Measurements from ENCODE around the gene PSD2.

Gene PSD2

DNA sequence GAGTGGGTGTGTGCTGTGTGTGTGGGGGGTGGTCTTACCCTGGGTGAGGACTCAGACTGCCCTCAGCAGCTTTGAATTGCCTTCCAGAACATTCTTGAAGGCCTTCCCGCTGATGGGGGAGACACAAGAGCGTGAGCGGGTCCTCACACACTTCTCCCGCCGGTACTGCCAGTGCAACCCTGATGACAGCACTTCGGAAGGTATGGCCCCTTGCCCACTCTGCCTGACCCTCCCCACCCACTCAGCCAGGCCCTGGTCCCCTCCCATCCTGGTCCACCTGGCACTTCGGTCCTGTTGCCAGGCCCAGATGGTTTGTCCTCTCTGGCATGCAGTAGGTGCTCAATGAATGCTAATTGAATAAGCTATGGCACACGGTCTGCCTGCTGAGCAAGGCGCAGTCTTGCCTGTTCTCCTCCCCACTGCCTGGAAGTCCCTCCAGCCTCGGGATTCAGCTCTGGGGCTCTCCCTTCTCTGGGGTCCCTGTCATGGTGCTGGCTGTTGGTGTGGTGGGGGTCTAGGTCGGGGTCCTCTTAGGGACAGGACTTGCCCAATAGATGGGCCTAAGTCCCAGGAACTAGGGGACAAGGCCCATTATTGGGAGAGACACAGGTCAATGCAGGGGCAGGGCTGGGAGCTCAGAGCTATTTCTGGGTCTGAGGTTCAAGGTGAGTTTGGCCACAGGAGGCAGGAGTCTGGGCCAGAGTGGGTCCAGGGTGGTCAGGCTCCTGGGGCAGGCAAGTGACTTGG lies 26.4 kb downstream of the PSD2 start:
- H3K14ac ChIP-seq (ENCODE audit: low read length in 2 of 2) = no peak overlapping the region
- H3K79me1 ChIP-seq (replicated peaks; ENCODE audit: low read length, poor library complexity, severe bottlenecking) = no peaks in the 10 kb centered on the region
- H3K36me3 ChIP-seq (ENCODE audit: control insufficient read depth in 1 of 2, insufficient read depth in 2 of 2, low read depth in 1 of 2, low read length in 2 of 2) = no peaks in the 10 kb centered on the region
- no peaks in the 10 kb centered on the region for H3K4me1 ChIP-seq (ENCODE audit: control insufficient read depth, insufficient read depth, low read depth, low read length)
- H2AFZ ChIP-seq (ENCODE audit: low read depth, low read length) = no peak overlapping the region
- no peak overlapping the region for H3K4me3 ChIP-seq (ENCODE audit: insufficient read depth in 1 of 2, low read depth in 1 of 2, low read length in 2 of 2)
- H3K27ac ChIP-seq (ENCODE audit: low read length, poor library complexity, severe bottlenecking) = no peak overlapping the region
- no peak overlapping the region for H2AK5ac ChIP-seq (ENCODE audit: low read length, severe bottlenecking)
- H4K91ac ChIP-seq (ENCODE audit: low read length) = no peak overlapping the region
- 85% methylated on average over 11 of the region's 11 CpGs for WGBS
- peaks cover 20% of the 10 kb centered on the region for H3K9me3 ChIP-seq (ENCODE audit: control insufficient read depth, low read length)
- H3K27me3 ChIP-seq (ENCODE audit: control insufficient read depth in 1 of 2, insufficient read depth in 1 of 2, low read length in 2 of 2) = peaks cover 64 to 84% of the 10 kb centered on the region in 2 experiments
- no peak overlapping the region for H3K18ac ChIP-seq (ENCODE audit: low read depth in 1 of 2, low read length in 2 of 2)
- no peak overlapping the region for H2BK12ac ChIP-seq (ENCODE audit: low read length in 2 of 2)
- H2BK15ac ChIP-seq (ENCODE audit: low read depth, poor library complexity, severe bottlenecking) = no peak overlapping the region
- H2BK5ac ChIP-seq (ENCODE audit: low read depth, low read length, poor library complexity, severe bottlenecking) = no peak overlapping the region
- H3K4me2 ChIP-seq (ENCODE audit: low read length, poor library complexity, severe bottlenecking) = no peak overlapping the region
- no peak overlapping the region for H4K8ac ChIP-seq (ENCODE audit: low read length)
- no peak overlapping the region for H2BK120ac ChIP-seq (ENCODE audit: low read depth, low read length)
- no peak overlapping the region for H3K9ac ChIP-seq (ENCODE audit: low read length)
- DNase-seq = no peak
- H3K23ac ChIP-seq (ENCODE audit: low read length in 2 of 2) = no peak overlapping the region
- no peak overlapping the region for H3K4ac ChIP-seq (ENCODE audit: low read depth in 1 of 2, low read length in 2 of 2)

- Histone ChIP-seq H3K36me3 (ENCODE audit: control insufficient read depth in 1 of 2, insufficient read depth in 2 of 2, low read depth in 1 of 2, low read length in 2 of 2) (no peaks in the 10 kb centered on the region), H4K8ac (ENCODE audit: low read length) (no peak overlapping the region), H3K79me1 (replicated peaks; ENCODE audit: low read length, poor library complexity, severe bottlenecking) (no peaks in the 10 kb centered on the region), H3K4me1 (ENCODE audit: control insufficient read depth, insufficient read depth, low read depth, low read length) (no peaks in the 10 kb centered on the region), H3K9ac (ENCODE audit: low read length) (no peak overlapping the region), H3K9me3 (ENCODE audit: control insufficient read depth, low read length) (peaks cover 20% of the 10 kb centered on the region), H3K27me3 (ENCODE audit: control insufficient read depth in 1 of 2, insufficient read depth in 1 of 2, low read length in 2 of 2) (peaks cover 64 to 84% of the 10 kb centered on the region in 2 experiments), H2AFZ (ENCODE audit: low read depth, low read length) (no peak overlapping the region), H3K14ac (ENCODE audit: low read length in 2 of 2) (no peak overlapping the region), H2BK120ac (ENCODE audit: low read depth, low read length) (no peak overlapping the region), H2BK15ac (ENCODE audit: low read depth, poor library complexity, severe bottlenecking) (no peak overlapping the region), H3K4me3 (ENCODE audit: insufficient read depth in 1 of 2, low read depth in 1 of 2, low read length in 2 of 2) (no peak overlapping the region), H2AK5ac (ENCODE audit: low read length, severe bottlenecking) (no peak overlapping the region), H3K27ac (ENCODE audit: low read length, poor library complexity, severe bottlenecking) (no peak overlapping the region), H3K4ac (ENCODE audit: low read depth in 1 of 2, low read length in 2 of 2) (no peak overlapping the region), H2BK12ac (ENCODE audit: low read length in 2 of 2) (no peak overlapping the region), H3K23ac (ENCODE audit: low read length in 2 of 2) (no peak overlapping the region), H4K91ac (ENCODE audit: low read length) (no peak overlapping the region), H3K4me2 (ENCODE audit: low read length, poor library complexity, severe bottlenecking) (no peak overlapping the region), H3K18ac (ENCODE audit: low read depth in 1 of 2, low read length in 2 of 2) (no peak overlapping the region), H2BK5ac (ENCODE audit: low read depth, low read length, poor library complexity, severe bottlenecking) (no peak overlapping the region)
- WGBS = 77% methylated on average over 25 of the region's 25 CpGs
- DNase-seq = no peak
These were observed 27.2 kb downstream of the PSD2 start for GRCh38 chr5:139822553-139823425.

DNA sequence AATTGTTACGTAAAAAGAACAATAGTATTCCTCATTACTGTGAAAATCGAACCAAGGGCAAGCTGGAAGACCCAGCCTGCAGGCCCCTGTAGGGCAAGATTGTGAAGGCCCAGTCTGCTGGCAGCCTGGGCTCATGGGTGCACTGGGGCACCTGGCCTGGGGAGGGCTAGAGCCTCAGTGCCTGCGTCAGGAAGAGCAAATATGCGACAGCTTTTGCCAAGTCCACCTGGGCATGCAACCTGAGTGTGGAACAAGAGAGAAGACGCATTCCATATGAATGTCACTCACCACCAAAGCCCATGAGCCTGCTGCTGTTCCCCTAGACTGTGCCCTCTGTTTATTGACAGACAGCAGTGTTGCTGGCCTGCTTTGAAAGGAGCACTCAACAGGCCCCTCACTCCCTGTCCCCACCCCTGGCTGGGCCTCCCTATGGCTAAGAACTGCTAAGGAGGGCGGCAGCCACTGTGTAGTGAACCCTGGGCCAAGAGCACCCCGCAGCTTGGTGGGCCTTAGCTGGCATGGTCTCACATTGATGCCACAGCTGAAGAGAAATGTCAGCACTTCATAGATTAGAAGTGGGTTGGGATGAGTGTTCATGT lies 28.2 kb downstream of the PSD2 start:
- no peak overlapping the region for H2AK5ac ChIP-seq (ENCODE audit: low read length, severe bottlenecking)
- no peaks in the 10 kb centered on the region for H3K4me1 ChIP-seq (ENCODE audit: control insufficient read depth, insufficient read depth, low read depth, low read length)
- no peak overlapping the region for H2BK5ac ChIP-seq (ENCODE audit: low read depth, low read length, poor library complexity, severe bottlenecking)
- 94% methylated on average over 7 of the region's 7 CpGs for WGBS
- H3K23ac ChIP-seq (ENCODE audit: low read length in 2 of 2) = no peak overlapping the region
- H4K91ac ChIP-seq (ENCODE audit: low read length) = no peak overlapping the region
- H2AFZ ChIP-seq (ENCODE audit: low read depth, low read length) = no peak overlapping the region
- H3K9ac ChIP-seq (ENCODE audit: low read length) = no peak overlapping the region
- no peak for DNase-seq
- no peak overlapping the region for H3K18ac ChIP-seq (ENCODE audit: low read depth in 1 of 2, low read length in 2 of 2)
- H2BK12ac ChIP-seq (ENCODE audit: low read length in 2 of 2) = no peak overlapping the region
- H3K9me3 ChIP-seq (ENCODE audit: control insufficient read depth, low read length) = peaks cover 14% of the 10 kb centered on the region
- H3K4me3 ChIP-seq (ENCODE audit: insufficient read depth in 1 of 2, low read depth in 1 of 2, low read length in 2 of 2) = no peak overlapping the region
- no peak overlapping the region for H3K4me2 ChIP-seq (ENCODE audit: low read length, poor library complexity, severe bottlenecking)
- peaks cover 72 to 85% of the 10 kb centered on the region in 2 experiments for H3K27me3 ChIP-seq (ENCODE audit: control insufficient read depth in 1 of 2, insufficient read depth in 1 of 2, low read length in 2 of 2)
- H3K79me1 ChIP-seq (replicated peaks; ENCODE audit: low read length, poor library complexity, severe bottlenecking) = no peaks in the 10 kb centered on the region
- no peak overlapping the region for H2BK120ac ChIP-seq (ENCODE audit: low read depth, low read length)
- no peak overlapping the region for H2BK15ac ChIP-seq (ENCODE audit: low read depth, poor library complexity, severe bottlenecking)
- H4K8ac ChIP-seq (ENCODE audit: low read length) = no peak overlapping the region
- H3K27ac ChIP-seq (ENCODE audit: low read length, poor library complexity, severe bottlenecking) = no peak overlapping the region
- H3K14ac ChIP-seq (ENCODE audit: low read length in 2 of 2) = no peak overlapping the region
- no peak overlapping the region for H3K4ac ChIP-seq (ENCODE audit: low read depth in 1 of 2, low read length in 2 of 2)
- H3K36me3 ChIP-seq (ENCODE audit: control insufficient read depth in 1 of 2, insufficient read depth in 2 of 2, low read depth in 1 of 2, low read length in 2 of 2) = no peaks in the 10 kb centered on the region

GRCh38 chr5:139825690-139826089 lies 30.1 kb downstream of the PSD2 start:
- Histone ChIP-seq H3K27ac (ENCODE audit: low read length, poor library complexity, severe bottlenecking) (no peak overlapping the region), H3K14ac (ENCODE audit: low read length in 2 of 2) (no peak overlapping the region), H2BK5ac (ENCODE audit: low read depth, low read length, poor library complexity, severe bottlenecking) (no peak overlapping the region), H4K91ac (ENCODE audit: low read length) (no peak overlapping the region), H3K9me3 (ENCODE audit: control insufficient read depth, low read length) (peaks cover 4% of the 10 kb centered on the region), H2BK120ac (ENCODE audit: low read depth, low read length) (no peak overlapping the region), H3K79me1 (replicated peaks; ENCODE audit: low read length, poor library complexity, severe bottlenecking) (no peaks in the 10 kb centered on the region), H3K4me3 (ENCODE audit: insufficient read depth in 1 of 2, low read depth in 1 of 2, low read length in 2 of 2) (no peak overlapping the region), H3K4me2 (ENCODE audit: low read length, poor library complexity, severe bottlenecking) (no peak overlapping the region), H3K4me1 (ENCODE audit: control insufficient read depth, insufficient read depth, low read depth, low read length) (no peaks in the 10 kb centered on the region), H3K9ac (ENCODE audit: low read length) (no peak overlapping the region), H4K8ac (ENCODE audit: low read length) (no peak overlapping the region), H2BK12ac (ENCODE audit: low read length in 2 of 2) (no peak overlapping the region), H3K18ac (ENCODE audit: low read depth in 1 of 2, low read length in 2 of 2) (no peak overlapping the region), H2AFZ (ENCODE audit: low read depth, low read length) (no peak overlapping the region), H2AK5ac (ENCODE audit: low read length, severe bottlenecking) (no peak overlapping the region), H3K36me3 (ENCODE audit: control insufficient read depth in 1 of 2, insufficient read depth in 2 of 2, low read depth in 1 of 2, low read length in 2 of 2) (no peaks in the 10 kb centered on the region), H3K4ac (ENCODE audit: low read depth in 1 of 2, low read length in 2 of 2) (no peak overlapping the region), H3K27me3 (ENCODE audit: control insufficient read depth in 1 of 2, insufficient read depth in 1 of 2, low read length in 2 of 2) (peaks cover 55 to 74% of the 10 kb centered on the region in 2 experiments), H2BK15ac (ENCODE audit: low read depth, poor library complexity, severe bottlenecking) (no peak overlapping the region), H3K23ac (ENCODE audit: low read length in 2 of 2) (no peak overlapping the region)
- DNase-seq = no peak
- WGBS = 82% methylated on average over 7 of the region's 7 CpGs
